ENCODE results near the gene UCK1.

The UCK1 gene

GRCh38 chr9:131522257-131523085, 8.6 kb downstream of the UCK1 start:
- Histone ChIP-seq H3F3A (ENCODE audit: low read depth) (no peaks in the 10 kb centered on the region), H3K27me3 (ENCODE audit: insufficient read depth, low read length, poor library complexity, severe bottlenecking) (no peaks in the 10 kb centered on the region), H3K9me2 (replicated peaks; ENCODE audit: low read depth, low read length) (no peaks in the 10 kb centered on the region), H4K20me1 (ENCODE audit: insufficient read depth, low read length, poor library complexity, severe bottlenecking) (no peaks in the 10 kb centered on the region), H3K36me3 (ENCODE audit: insufficient read depth, low read length) (peaks cover 59% of the 10 kb centered on the region; the same call in 1 of the 2 replicates), H3K79me2 (ENCODE audit: insufficient read depth, low read length) (no peaks in the 10 kb centered on the region), H3K9ac (ENCODE audit: low read depth, low read length, poor library complexity, severe bottlenecking) (no peak overlapping the region), H3K4me1 (ENCODE audit: insufficient read depth, low read length, poor library complexity, severe bottlenecking) (no peaks in the 10 kb centered on the region), H3K4me3 (ENCODE audit: low read length, poor library complexity, severe bottlenecking) (no peak overlapping the region), H2AFZ (ENCODE audit: low read length) (no peak overlapping the region), H3K4me2 (ENCODE audit: low read depth, low read length, poor library complexity, severe bottlenecking) (no peak overlapping the region), H3K9me3 (ENCODE audit: insufficient read depth, low read depth, low read length) (no peaks in the 10 kb centered on the region)
- TF ChIP-seq EZH2phosphoT487 (IDR thresholded peaks at IDR 0.05; ENCODE audit: borderline replicate concordance) (no peak), CTCF (conservative IDR thresholded peaks at IDR 0.05; ENCODE audit: low read length) (no peak)

GRCh38 chr9:131521822-131522221, 9.2 kb downstream of the UCK1 start:
- Histone ChIP-seq H3K9ac (ENCODE audit: low read depth, low read length, poor library complexity, severe bottlenecking) (no peak overlapping the region), H3K4me1 (ENCODE audit: insufficient read depth, low read length, poor library complexity, severe bottlenecking) (no peaks in the 10 kb centered on the region), H3K9me3 (ENCODE audit: insufficient read depth, low read depth, low read length) (no peaks in the 10 kb centered on the region), H4K20me1 (ENCODE audit: insufficient read depth, low read length, poor library complexity, severe bottlenecking) (no peaks in the 10 kb centered on the region), H3K27me3 (ENCODE audit: insufficient read depth, low read length, poor library complexity, severe bottlenecking) (no peaks in the 10 kb centered on the region), H3K36me3 (ENCODE audit: insufficient read depth, low read length) (peaks cover 59% of the 10 kb centered on the region; the same call in 1 of the 2 replicates), H3K9me2 (replicated peaks; ENCODE audit: low read depth, low read length) (no peaks in the 10 kb centered on the region), H3K79me2 (ENCODE audit: insufficient read depth, low read length) (no peaks in the 10 kb centered on the region), H3F3A (ENCODE audit: low read depth) (no peaks in the 10 kb centered on the region), H3K4me2 (ENCODE audit: low read depth, low read length, poor library complexity, severe bottlenecking) (no peak overlapping the region), H2AFZ (ENCODE audit: low read length) (no peak overlapping the region), H3K4me3 (ENCODE audit: low read length, poor library complexity, severe bottlenecking) (no peak overlapping the region)
- TF ChIP-seq EZH2phosphoT487 (IDR thresholded peaks at IDR 0.05; ENCODE audit: borderline replicate concordance) = no peak
- no peak for TF ChIP-seq CTCF (conservative IDR thresholded peaks at IDR 0.05; ENCODE audit: low read length)

DNA sequence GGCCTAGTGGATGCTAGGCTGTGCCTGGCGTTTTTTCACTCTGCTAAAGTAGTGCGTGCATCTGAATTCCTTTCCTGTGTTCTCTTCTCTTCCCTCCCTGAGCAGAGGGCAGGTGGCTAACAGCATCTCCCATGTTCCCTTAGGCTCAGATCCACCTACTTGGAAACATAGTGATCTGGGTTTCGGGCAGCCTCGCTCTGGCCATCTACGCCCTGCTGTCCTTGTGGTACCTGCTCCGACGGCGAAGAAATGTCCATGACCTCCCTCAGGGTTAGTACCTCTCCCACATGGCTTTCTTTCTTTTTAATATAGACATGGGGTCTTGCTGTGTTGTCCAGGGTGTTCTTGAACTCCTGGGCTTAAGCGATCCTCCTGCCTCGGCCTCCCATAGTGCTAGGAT, 9.9 kb downstream of the UCK1 start:
- H3K4me1 ChIP-seq (ENCODE audit: insufficient read depth, low read length, poor library complexity, severe bottlenecking) = no peaks in the 10 kb centered on the region

More for the DNA sequence above, 9.9 kb downstream of the UCK1 start:
- Histone ChIP-seq H3K79me2 (ENCODE audit: insufficient read depth, low read length) (no peaks in the 10 kb centered on the region), H3K4me2 (ENCODE audit: low read depth, low read length, poor library complexity, severe bottlenecking) (no peak overlapping the region), H3K9me3 (ENCODE audit: insufficient read depth, low read depth, low read length) (no peaks in the 10 kb centered on the region), H4K20me1 (ENCODE audit: insufficient read depth, low read length, poor library complexity, severe bottlenecking) (no peaks in the 10 kb centered on the region), H3K9me2 (replicated peaks; ENCODE audit: low read depth, low read length) (no peaks in the 10 kb centered on the region), H3F3A (ENCODE audit: low read depth) (no peaks in the 10 kb centered on the region), H3K27me3 (ENCODE audit: insufficient read depth, low read length, poor library complexity, severe bottlenecking) (no peaks in the 10 kb centered on the region), H3K36me3 (ENCODE audit: insufficient read depth, low read length) (peaks cover 61% of the 10 kb centered on the region; the same call in 1 of the 2 replicates), H3K9ac (ENCODE audit: low read depth, low read length, poor library complexity, severe bottlenecking) (no peak overlapping the region), H2AFZ (ENCODE audit: low read length) (no peak overlapping the region), H3K4me3 (ENCODE audit: low read length, poor library complexity, severe bottlenecking) (no peak overlapping the region)
- TF ChIP-seq CTCF (conservative IDR thresholded peaks at IDR 0.05; ENCODE audit: low read length) (no peak), EZH2phosphoT487 (IDR thresholded peaks at IDR 0.05; ENCODE audit: borderline replicate concordance) (no peak)
